Measurements from ENCODE around the gene RPS6KB2. TPM values are rescaled to one million over a fixed set of nuclear protein-coding genes. Genes with fewer than 3 reads are reported as not detected.

Gene RPS6KB2
- total RNA-seq, 2 experiments from 2014 or later, result 54.8 to 57.4 TPM

DNA sequence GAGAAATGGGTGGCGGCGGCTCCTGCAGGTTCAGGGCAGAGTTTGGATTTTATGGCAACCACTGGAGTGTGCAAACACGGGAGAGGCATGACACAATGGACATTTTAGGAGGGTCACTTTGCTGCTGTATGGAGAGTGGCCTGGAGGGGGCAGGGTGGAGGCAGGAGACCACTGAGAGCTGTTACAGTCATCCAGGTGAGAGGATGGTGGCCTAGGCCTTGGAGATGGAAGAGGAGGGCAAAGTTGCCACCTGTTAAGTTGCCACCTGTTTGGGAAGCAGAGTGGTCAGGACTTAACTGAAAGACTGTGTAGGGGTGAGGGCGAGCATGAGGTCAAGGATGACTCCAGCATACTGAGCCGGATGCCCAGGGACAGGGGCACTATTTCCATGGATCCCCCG is 38.8 kb upstream of the RPS6KB2 start:
- H3K4me1 Mint-ChIP-seq (ENCODE audit: low read depth), result peaks cover 26% of the 10 kb centered on the region
- H3K27me3 Mint-ChIP-seq, result no peaks in the 10 kb centered on the region
- CTCF ChIA-PET, result interaction anchor here (0.7 to 30.8 kb wide), 3 partner anchors 35 to 116 kb away, joined by 3 to 883 read pairs (median 3); partner anchors contain the start of genes PITPNM1 and POLD4
- no peaks in the 10 kb centered on the region for H3K9me3 Mint-ChIP-seq
- peak overlapping the region; percentile 61 for H3K4me3 Mint-ChIP-seq
- no peak overlapping the region for H3K27ac Mint-ChIP-seq
- intact Hi-C loops (cut with micrococcal nuclease), result no loop called here
- TF ChIP-seq, protein P1, sequence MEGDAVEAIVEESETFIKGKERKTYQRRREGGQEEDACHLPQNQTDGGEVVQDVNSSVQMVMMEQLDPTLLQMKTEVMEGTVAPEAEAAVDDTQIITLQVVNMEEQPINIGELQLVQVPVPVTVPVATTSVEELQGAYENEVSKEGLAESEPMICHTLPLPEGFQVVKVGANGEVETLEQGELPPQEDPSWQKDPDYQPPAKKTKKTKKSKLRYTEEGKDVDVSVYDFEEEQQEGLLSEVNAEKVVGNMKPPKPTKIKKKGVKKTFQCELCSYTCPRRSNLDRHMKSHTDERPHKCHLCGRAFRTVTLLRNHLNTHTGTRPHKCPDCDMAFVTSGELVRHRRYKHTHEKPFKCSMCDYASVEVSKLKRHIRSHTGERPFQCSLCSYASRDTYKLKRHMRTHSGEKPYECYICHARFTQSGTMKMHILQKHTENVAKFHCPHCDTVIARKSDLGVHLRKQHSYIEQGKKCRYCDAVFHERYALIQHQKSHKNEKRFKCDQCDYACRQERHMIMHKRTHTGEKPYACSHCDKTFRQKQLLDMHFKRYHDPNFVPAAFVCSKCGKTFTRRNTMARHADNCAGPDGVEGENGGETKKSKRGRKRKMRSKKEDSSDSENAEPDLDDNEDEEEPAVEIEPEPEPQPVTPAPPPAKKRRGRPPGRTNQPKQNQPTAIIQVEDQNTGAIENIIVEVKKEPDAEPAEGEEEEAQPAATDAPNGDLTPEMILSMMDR (IDR thresholded peaks at IDR 0.05), result peak; percentile 76
- peak; percentile 80 for DNase-seq
- ATAC-seq, result peak; percentile 74
- H3K36me3 Mint-ChIP-seq (ENCODE audit: low read depth), result peaks cover 6% of the 10 kb centered on the region
- POLR2A ChIA-PET, result no interaction called here

DNA sequence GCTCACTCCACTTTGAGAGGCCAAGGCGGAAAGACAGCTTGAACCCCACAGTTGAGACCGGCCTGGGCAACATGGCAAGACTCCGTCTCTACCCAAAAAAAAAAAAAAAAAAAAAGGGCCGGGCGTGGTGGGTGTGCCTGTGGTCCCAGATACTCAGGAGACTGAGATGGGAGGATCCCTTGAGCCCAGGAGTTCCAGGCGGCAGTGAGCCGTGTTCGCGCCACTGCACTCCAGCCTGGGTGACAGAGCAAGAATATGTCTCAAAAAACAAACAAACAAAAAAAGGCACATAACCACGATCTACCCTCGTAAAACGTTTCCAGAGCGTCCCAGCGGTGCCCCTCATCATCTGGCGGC is 37.4 kb upstream of the RPS6KB2 start:
- Mint-ChIP-seq H3K9me3 (no peaks in the 10 kb centered on the region), H3K4me1 (ENCODE audit: low read depth) (peaks cover 26% of the 10 kb centered on the region), H3K27ac (peak overlapping the region; percentile 77), H3K4me3 (peak overlapping the region; percentile 92), H3K27me3 (no peaks in the 10 kb centered on the region), H3K36me3 (ENCODE audit: low read depth) (peaks cover 10% of the 10 kb centered on the region)
- DNase-seq, result no peak
- intact Hi-C loops (cut with micrococcal nuclease), result no loop called here
- TF ChIP-seq, protein P1 (IDR thresholded peaks at IDR 0.05), result no peak
- ATAC-seq, result no peak
- ChIA-PET CTCF (interaction anchor here (1.0 to 6.1 kb wide), 11 partner anchors 9 to 215 kb away, joined by 3 to 36 read pairs (median 4); partner anchors contain the start of gene PPP1CA), POLR2A (interaction anchor here (1.2 to 4.4 kb wide), 10 partner anchors 11 to 151 kb away, joined by 3 to 40 read pairs (median 6); partner anchors contain the start of genes ANKRD13D, POLD4, PPP1CA and RPS6KB2)

DNA sequence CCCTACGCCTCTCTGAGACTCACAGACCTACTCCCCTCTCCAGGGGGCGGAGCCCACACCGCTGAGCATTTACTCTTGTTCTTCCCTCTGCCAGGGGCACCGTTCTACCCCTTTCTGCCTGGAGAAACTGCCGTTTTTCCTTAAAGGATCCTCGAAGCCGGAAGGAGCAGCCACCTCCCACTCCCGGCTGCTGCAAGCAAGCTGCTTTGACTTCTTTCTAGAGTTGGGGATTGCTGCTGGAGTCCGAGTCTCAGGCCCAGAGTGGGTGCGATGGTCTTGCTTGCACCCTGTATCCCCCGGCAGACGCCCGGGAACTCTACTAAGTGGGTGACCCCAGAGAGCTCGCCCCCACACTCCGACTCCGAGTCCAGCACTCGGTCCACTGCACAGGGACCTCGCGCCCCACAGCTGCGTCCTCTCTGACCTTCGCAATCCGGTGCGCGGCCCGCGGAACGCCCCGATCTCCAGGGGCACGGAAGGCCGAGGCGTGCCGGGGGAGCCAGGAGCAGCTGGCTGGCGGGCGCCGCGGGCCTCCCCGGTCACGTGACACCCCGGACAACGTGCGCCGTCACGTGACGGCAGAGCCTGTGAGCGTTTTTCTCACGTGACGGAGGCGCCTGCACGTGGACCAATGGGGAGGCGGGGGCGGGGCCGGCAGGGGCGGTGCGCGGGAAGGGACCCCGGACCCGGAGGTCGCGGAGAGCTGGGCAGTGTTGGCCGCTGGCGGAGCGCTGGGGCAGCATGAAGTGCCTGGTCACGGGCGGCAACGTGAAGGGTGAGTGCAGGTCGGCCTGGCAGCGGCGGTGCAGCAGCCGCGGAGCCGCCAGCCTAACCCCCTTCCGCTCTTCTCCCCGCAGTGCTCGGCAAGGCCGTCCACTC is 36.8 kb upstream of the RPS6KB2 start, which contains the start of gene RAD9A:
RAD9A (plus strand) TSS at position 683 of the 879 bp plus-strand sequence; CDS start at position 742, 59 bp downstream.
- POLR2A ChIA-PET, result interaction anchor here (0.6 to 4.4 kb wide), 19 partner anchors 10 to 152 kb away, joined by 3 to 40 read pairs (median 4); partner anchors contain the start of genes ANKRD13D, POLD4, PPP1CA and PTPRCAP
- TF ChIP-seq, protein P1 (IDR thresholded peaks at IDR 0.05), result no peak
- H3K4me1 Mint-ChIP-seq (ENCODE audit: low read depth), result peaks cover 30% of the 10 kb centered on the region
- H3K36me3 Mint-ChIP-seq (ENCODE audit: low read depth), result peaks cover 10% of the 10 kb centered on the region
- peak; percentile 77 for ATAC-seq
- H3K27me3 Mint-ChIP-seq, result no peaks in the 10 kb centered on the region
- peak within 1 kb of the TSS; percentile 77 for H3K27ac Mint-ChIP-seq
- intact Hi-C loops (cut with micrococcal nuclease), result no loop called here
- CTCF ChIA-PET, result interaction anchor here (0.8 to 6.1 kb wide), 16 partner anchors 9 to 214 kb away, joined by 3 to 36 read pairs (median 4); partner anchors contain the start of genes PPP1CA and TMEM134
- H3K4me3 Mint-ChIP-seq, result peak within 1 kb of the TSS; percentile 92
- peak; percentile 96 for DNase-seq
- no peaks in the 10 kb centered on the region for H3K9me3 Mint-ChIP-seq

DNA sequence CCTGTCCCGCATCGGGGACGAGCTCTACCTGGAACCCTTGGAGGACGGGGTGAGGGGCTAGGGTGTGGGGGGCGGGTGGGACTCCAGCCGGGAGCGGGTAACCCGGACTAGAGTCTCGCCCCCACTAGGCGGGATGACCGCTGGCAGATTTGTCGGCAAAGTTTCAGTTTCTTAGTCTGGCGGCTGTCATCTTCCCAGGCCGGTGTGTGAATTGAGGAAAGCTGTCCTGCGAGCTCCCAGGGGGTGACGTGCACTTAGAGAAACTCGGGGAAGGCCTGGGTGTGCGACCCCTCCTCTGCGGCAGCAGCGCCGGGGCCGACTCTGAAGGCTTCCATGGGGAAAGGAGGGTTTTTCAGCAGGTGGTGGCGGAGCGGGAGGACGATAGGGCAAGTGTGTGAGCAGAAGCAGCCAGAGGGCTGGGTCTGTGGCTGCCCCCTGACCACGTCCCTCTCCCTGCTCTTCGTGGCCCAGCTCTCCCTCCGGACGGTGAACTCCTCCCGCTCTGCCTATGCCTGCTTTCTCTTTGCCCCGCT is 36.0 kb upstream of the RPS6KB2 start:
- Mint-ChIP-seq H3K27ac (peak overlapping the region; percentile 68), H3K36me3 (ENCODE audit: low read depth) (peaks cover 15% of the 10 kb centered on the region), H3K27me3 (no peaks in the 10 kb centered on the region), H3K4me1 (ENCODE audit: low read depth) (peaks cover 35% of the 10 kb centered on the region), H3K9me3 (no peaks in the 10 kb centered on the region), H3K4me3 (peak overlapping the region; percentile 92)
- DNase-seq, result peak; percentile 29
- TF ChIP-seq, protein P1 (IDR thresholded peaks at IDR 0.05), result no peak
- no peak for ATAC-seq
- intact Hi-C loops (cut with micrococcal nuclease), result no loop called here
- CTCF ChIA-PET, result interaction anchor here (0.8 to 6.1 kb wide), 12 partner anchors 8 to 152 kb away, joined by 3 to 36 read pairs (median 4); partner anchors contain the start of genes PPP1CA and TMEM134
- POLR2A ChIA-PET, result interaction anchor here (0.6 to 4.4 kb wide), 18 partner anchors 10 to 153 kb away, joined by 3 to 40 read pairs (median 6); partner anchors contain the start of genes ANKRD13D, POLD4, PPP1CA and PTPRCAP

Measured in activated CD8-positive, alpha-beta T cell treated with anti-CD3 and anti-CD28 coated beads for 36 hours (primary cell).